Natural killer cell (primary cell): ENCODE measurements around the gene COMMD1. TPM values are rescaled to one million over a fixed set of nuclear protein-coding genes. Genes with fewer than 3 reads are reported as not detected.
"Not testable (repeated sequence)": the region's sequence is repeated elsewhere in the genome, so short reads cannot be mapped to it uniquely, and the experiment has no call there.

Experiments used
- ATAC-seq, 3 donors: fragments of 150-1000 bp in 2 of 3; fragments of 200-7000 bp in 1 of 3; cut with Tn5 transposase; 1 replicate in 1 of 3; 2 replicates in 2 of 3; pipeline ENCODE4 v1.10.0; 2021; ENCODE audit warnings: mild to moderate bottlenecking in 2 of 3, moderate library complexity in 2 of 3
- DNase-seq, 2 donors: peaks; one replicate each; pipeline versions ENCODE4 v3.0.0 to v3.0.0-alpha.2; 2013 to 2021; ENCODE audit warnings: mixed read lengths in 1 of 2
- H3K27ac ChIP-seq: one replicate; pipeline ENCODE4 v1.5.1; 2013; ENCODE audit warnings: mild to moderate bottlenecking, low read length
- H3K27me3 ChIP-seq: one replicate; pipeline ENCODE4 v1.6.1; 2013; ENCODE audit warnings: low read length; ENCODE audit not compliant: control insufficient read depth, insufficient read depth
- H3K36me3 ChIP-seq: one replicate; pipeline ENCODE4 v1.6.1; 2013; ENCODE audit warnings: low read length; ENCODE audit not compliant: control insufficient read depth, insufficient read depth
- H3K4me1 ChIP-seq: one replicate; pipeline ENCODE4 v1.6.1; 2013; ENCODE audit warnings: low read length; ENCODE audit not compliant: control insufficient read depth, insufficient read depth
- H3K4me3 ChIP-seq: one replicate; pipeline ENCODE4 v1.5.1; 2013; ENCODE audit warnings: low read length
- H3K9me3 ChIP-seq: one replicate; pipeline ENCODE4 v1.6.1; 2013; ENCODE audit warnings: low read length; ENCODE audit not compliant: control insufficient read depth, insufficient read depth
- H3K27ac Mint-ChIP-seq, 2 donors: one replicate each; pipeline ENCODE4 v1.8.0; 2022; ENCODE audit warnings: mild to moderate bottlenecking in 2 of 2, mixed read lengths in 2 of 2, moderate library complexity in 1 of 2
- H3K27me3 Mint-ChIP-seq, 2 donors: one replicate each; pipeline ENCODE4 v1.8.0; 2022; ENCODE audit warnings: low read depth in 2 of 2, mixed read lengths in 2 of 2
- H3K36me3 Mint-ChIP-seq: one replicate; pipeline ENCODE4 v1.8.0; 2022; ENCODE audit warnings: mixed read lengths
- H3K4me1 Mint-ChIP-seq, 2 donors: one replicate each; pipeline ENCODE4 v1.8.0; 2022; ENCODE audit warnings: mixed read lengths in 2 of 2
- H3K4me3 Mint-ChIP-seq: one replicate; pipeline ENCODE4 v1.8.0; 2022; ENCODE audit warnings: mild to moderate bottlenecking, moderate library complexity, mixed read lengths
- H3K9me3 Mint-ChIP-seq, 2 donors: one replicate each; pipeline ENCODE4 v1.8.0; 2022; ENCODE audit warnings: mixed read lengths in 2 of 2
- WGBS: methylation state at CpG from one replicate; pipeline ENCODE4 v1.1.7; 2013; ENCODE audit warnings: missing lambda C conversion rate; ENCODE audit not compliant: insufficient coverage; 5-methylcytosine and 5-hydroxymethylcytosine counted together
- intact Hi-C: fragments of 100-400 bp; cut with micrococcal nuclease; formaldehyde crosslinking; loops from one replicate; pipeline ENCODE4 v1.14.2; 2022
- total RNA-seq, 4 donors: library from RNA; stranded (reverse); fragments of 120-200 nt in 1 of 4; gene quantifications; one replicate each; pipeline versions ENCODE4 v1.2.3 to v1.2.4, GENCODE V29; 2013 to 2022
- TF ChIP-seq, protein P1 (sequence below): fragments of 200-600 bp; IDR thresholded peaks from one replicate; pipeline ENCODE4 v1.8.0; 2022; ENCODE audit warnings: antibody characterized with exemption

COMMD1 gene
- total RNA-seq, 3 donors from 2014 or later (not counting 1 experiment from before 2014, with no cell fraction given) = 24.3 to 36.7 (median 27.2) TPM

DNA sequence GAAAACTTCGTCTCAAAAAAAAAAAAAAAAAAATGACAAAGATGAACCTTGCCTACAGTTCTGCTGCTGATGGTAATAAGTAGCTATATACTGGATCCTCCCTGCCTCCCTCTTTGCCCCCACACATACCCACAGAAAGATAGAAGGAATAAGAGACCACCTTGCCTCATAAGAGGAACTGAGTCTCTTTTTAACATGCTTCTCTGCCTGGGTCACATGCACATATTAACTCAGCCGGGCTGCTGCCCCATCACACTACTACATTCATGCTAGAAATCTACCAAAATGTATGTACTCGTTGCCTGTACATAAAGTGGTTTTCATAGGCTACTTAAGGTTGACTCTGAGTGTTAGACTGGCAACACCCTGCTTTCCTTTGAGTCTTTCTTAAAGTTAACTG is 211.5 kb downstream of the COMMD1 start:
- Mint-ChIP-seq H3K4me3 (no peak overlapping the region), H3K4me1 (peaks cover 38 to 41% of the 10 kb centered on the region in 2 donors)
- TF ChIP-seq, protein P1, sequence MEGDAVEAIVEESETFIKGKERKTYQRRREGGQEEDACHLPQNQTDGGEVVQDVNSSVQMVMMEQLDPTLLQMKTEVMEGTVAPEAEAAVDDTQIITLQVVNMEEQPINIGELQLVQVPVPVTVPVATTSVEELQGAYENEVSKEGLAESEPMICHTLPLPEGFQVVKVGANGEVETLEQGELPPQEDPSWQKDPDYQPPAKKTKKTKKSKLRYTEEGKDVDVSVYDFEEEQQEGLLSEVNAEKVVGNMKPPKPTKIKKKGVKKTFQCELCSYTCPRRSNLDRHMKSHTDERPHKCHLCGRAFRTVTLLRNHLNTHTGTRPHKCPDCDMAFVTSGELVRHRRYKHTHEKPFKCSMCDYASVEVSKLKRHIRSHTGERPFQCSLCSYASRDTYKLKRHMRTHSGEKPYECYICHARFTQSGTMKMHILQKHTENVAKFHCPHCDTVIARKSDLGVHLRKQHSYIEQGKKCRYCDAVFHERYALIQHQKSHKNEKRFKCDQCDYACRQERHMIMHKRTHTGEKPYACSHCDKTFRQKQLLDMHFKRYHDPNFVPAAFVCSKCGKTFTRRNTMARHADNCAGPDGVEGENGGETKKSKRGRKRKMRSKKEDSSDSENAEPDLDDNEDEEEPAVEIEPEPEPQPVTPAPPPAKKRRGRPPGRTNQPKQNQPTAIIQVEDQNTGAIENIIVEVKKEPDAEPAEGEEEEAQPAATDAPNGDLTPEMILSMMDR = no peak

GRCh38 chr2:62118160-62118559 is 212.7 kb downstream of the COMMD1 start:
- Histone ChIP-seq H3K4me1 (peaks cover 6% of the 10 kb centered on the region), H3K4me3 (no peak overlapping the region), H3K36me3 (no peaks in the 10 kb centered on the region), H3K27ac (no peak overlapping the region), H3K9me3 (no peaks in the 10 kb centered on the region), H3K27me3 (no peaks in the 10 kb centered on the region)
- no peaks in the 10 kb centered on the region for H3K27me3 Mint-ChIP-seq
- TF ChIP-seq, protein P1 = no peak
- H3K9me3 Mint-ChIP-seq = no peaks in the 10 kb centered on the region
- DNase-seq (no peak), ATAC-seq (peak in 1 of 3 donors; percentile 22)
- H3K4me3 Mint-ChIP-seq = peak overlapping the region; percentile 17
- H3K27ac Mint-ChIP-seq = peak overlapping the region in 1 of 2 donors; percentile 25
- no peaks in the 10 kb centered on the region for H3K36me3 Mint-ChIP-seq
- H3K4me1 Mint-ChIP-seq = peaks cover 38 to 41% of the 10 kb centered on the region in 2 donors
- intact Hi-C loops = no loop called here

More for the DNA sequence above, 211.5 kb downstream of the COMMD1 start:
- H3K27ac Mint-ChIP-seq = no peak overlapping the region
- ATAC-seq (no peak), DNase-seq (no peak)
- no peaks in the 10 kb centered on the region for H3K9me3 ChIP-seq
- H3K4me1 ChIP-seq = peaks cover 6% of the 10 kb centered on the region
- no peaks in the 10 kb centered on the region for H3K36me3 Mint-ChIP-seq
- no peaks in the 10 kb centered on the region for H3K27me3 Mint-ChIP-seq
- H3K36me3 ChIP-seq = no peaks in the 10 kb centered on the region
- no peaks in the 10 kb centered on the region for H3K9me3 Mint-ChIP-seq
- H3K4me3 ChIP-seq = no peak overlapping the region
- intact Hi-C loops = no loop called here
- WGBS = 80% methylated on average over 1 of the region's 3 CpGs
- H3K27ac ChIP-seq = no peak overlapping the region
- no peaks in the 10 kb centered on the region for H3K27me3 ChIP-seq

DNA sequence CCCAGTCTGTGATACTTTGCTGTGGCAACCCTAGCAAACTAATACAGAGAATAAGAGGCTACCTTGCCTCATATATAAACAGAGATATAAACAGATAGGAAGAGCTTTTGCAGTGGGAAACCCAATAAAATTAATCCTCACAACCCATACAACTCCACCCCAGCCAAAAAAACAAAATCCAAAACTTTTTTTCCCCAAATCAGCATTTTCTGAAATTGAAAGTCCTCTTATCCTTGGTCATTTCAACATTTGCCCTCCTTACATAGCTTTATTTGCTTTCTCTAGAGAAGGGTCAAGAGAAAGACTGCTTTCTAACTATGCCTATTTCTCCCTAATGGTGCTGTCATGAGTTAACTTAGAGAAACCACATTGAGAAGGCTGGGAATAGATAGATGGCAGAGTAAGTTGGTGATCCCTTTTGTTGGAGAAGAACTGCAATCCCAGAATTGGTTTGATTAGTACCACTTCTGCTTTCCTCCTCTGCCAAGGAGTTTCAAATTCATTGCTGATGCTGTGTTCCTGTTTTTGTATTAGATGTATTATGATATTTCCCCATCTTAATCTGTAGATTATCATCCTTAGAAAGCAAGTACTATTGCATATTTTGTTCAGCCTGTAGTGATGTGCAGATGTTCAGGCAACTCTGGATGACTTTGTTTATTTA is 214.0 kb downstream of the COMMD1 start:
- H3K27ac Mint-ChIP-seq = peak overlapping the region; percentile 25 to 60
- H3K4me1 ChIP-seq = peaks cover 6% of the 10 kb centered on the region
- H3K9me3 ChIP-seq = no peaks in the 10 kb centered on the region
- H3K27me3 Mint-ChIP-seq = no peaks in the 10 kb centered on the region
- no peak for DNase-seq
- no peaks in the 10 kb centered on the region for H3K9me3 Mint-ChIP-seq
- ATAC-seq = no peak
- H3K27ac ChIP-seq = no peak overlapping the region
- TF ChIP-seq, protein P1 = no peak
- H3K27me3 ChIP-seq = no peaks in the 10 kb centered on the region
- peaks cover 38 to 41% of the 10 kb centered on the region in 2 donors for H3K4me1 Mint-ChIP-seq
- H3K36me3 ChIP-seq = no peaks in the 10 kb centered on the region
- peak overlapping the region; percentile 1 for H3K4me3 Mint-ChIP-seq
- intact Hi-C loops = no loop called here
- H3K4me3 ChIP-seq = no peak overlapping the region
- no peaks in the 10 kb centered on the region for H3K36me3 Mint-ChIP-seq

- H3K4me3 ChIP-seq, H3K27ac ChIP-seq, H3K36me3 ChIP-seq, H3K36me3 Mint-ChIP-seq, ATAC-seq, H3K27me3 ChIP-seq, H3K27me3 Mint-ChIP-seq, H3K9me3 Mint-ChIP-seq, H3K4me3 Mint-ChIP-seq, H3K9me3 ChIP-seq, H3K4me1 ChIP-seq, DNase-seq, intact Hi-C loops: not testable (repeated sequence)
- peaks cover 24 to 31% of the 10 kb centered on the region in 2 donors for H3K4me1 Mint-ChIP-seq
- H3K27ac Mint-ChIP-seq = peak overlapping the region; percentile 4 to 11
- WGBS = 100% methylated on average over 2 of the region's 2 CpGs
Measured at GRCh38 chr2:62126239-62126638, 220.8 kb downstream of the COMMD1 start.
